AG20443 (cell line): ENCODE results near the gene SRRM3.
"Not testable (repeated sequence)": the region's sequence is repeated elsewhere in the genome, so short reads cannot be mapped to it uniquely, and the experiment has no call there.

Experiments used
- DNase-seq: peaks from one replicate; pipeline ENCODE4 v3.0.0; 2012; ENCODE audit warnings: low spot score, mixed read lengths

The SRRM3 gene

GRCh38 chr7:76291351-76292212 is 89.9 kb downstream of the SRRM3 start:
- DNase-seq: peak; percentile 91

DNA sequence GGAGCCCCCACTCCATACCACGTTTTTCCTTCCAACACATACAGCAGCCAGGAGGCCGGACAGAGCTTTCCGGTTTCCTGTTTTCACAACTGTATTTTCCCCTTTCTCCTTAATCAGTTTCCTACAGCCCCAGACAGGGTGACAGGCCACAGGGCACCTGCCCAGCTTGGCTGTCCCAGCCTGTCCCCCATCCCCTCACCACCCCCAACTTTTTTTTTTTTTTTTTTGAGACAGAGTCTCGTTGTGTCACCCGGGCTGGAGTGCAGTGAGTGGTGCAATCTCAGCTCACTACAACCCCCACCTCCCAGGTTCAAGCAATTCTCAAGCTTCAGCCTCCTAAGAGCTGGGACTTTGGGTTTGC is 90.5 kb downstream of the SRRM3 start:
- no peak for DNase-seq

GRCh38 chr7:76292911-76293310 is 91.2 kb downstream of the SRRM3 start:
- not testable (repeated sequence) for DNase-seq

DNA sequence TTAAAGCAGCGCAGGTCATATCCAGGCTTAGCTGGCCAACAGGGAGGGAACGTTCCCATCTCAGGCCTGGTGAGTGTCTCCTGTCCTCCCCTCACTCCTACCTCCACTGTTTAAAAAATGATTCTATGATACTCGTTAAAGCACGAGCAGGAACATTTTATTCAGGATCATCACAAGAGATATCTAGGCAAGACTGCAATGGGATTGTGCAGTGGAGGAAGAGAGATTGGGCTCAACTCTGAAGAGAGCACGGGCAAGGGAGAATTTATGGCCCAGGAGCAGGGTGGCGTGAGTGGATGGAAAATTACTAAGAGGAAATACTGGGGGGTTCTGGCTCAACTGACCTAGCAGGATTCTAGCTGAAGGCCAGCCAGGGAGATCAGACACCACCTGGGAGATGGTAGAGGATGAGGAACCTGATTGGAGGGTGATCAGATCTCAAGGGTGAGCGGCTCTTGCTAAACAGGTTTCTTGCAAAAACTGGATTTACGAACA is 91.8 kb downstream of the SRRM3 start:
- no peak for DNase-seq

DNA sequence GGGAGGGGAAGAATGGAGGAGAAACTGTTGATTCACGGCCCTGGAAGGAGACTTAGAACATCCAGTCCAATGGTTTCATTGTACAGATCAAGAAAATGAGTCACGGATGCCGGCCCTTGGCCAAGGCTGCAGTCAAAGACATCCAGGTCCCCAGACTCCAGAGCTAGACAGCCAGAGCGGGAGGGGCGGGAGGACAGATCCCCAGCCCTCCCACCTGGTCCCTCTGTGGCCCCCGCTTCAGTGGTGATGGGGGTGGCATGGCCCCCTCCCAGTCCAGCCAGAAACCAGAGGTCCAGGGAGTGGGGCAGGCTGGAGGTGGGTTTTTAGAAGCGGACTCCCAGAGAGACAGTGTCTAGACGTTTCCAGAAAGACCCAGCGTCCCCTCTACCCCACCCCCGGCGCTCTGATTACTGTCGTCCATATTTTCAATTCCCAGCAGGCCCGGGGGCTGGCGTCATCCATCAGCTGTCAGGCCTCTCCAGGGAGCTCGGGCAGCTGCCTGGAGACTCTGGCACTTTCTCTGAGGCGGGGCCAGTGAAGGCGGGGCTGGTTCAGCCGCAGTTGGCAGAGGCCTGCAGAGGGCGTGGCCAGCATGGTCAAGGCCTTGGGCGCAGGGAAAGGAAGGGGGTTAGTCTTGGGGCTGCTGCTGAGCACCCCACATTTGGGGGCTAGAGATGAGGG is 92.8 kb downstream of the SRRM3 start:
- DNase-seq: peak; percentile 85

DNA sequence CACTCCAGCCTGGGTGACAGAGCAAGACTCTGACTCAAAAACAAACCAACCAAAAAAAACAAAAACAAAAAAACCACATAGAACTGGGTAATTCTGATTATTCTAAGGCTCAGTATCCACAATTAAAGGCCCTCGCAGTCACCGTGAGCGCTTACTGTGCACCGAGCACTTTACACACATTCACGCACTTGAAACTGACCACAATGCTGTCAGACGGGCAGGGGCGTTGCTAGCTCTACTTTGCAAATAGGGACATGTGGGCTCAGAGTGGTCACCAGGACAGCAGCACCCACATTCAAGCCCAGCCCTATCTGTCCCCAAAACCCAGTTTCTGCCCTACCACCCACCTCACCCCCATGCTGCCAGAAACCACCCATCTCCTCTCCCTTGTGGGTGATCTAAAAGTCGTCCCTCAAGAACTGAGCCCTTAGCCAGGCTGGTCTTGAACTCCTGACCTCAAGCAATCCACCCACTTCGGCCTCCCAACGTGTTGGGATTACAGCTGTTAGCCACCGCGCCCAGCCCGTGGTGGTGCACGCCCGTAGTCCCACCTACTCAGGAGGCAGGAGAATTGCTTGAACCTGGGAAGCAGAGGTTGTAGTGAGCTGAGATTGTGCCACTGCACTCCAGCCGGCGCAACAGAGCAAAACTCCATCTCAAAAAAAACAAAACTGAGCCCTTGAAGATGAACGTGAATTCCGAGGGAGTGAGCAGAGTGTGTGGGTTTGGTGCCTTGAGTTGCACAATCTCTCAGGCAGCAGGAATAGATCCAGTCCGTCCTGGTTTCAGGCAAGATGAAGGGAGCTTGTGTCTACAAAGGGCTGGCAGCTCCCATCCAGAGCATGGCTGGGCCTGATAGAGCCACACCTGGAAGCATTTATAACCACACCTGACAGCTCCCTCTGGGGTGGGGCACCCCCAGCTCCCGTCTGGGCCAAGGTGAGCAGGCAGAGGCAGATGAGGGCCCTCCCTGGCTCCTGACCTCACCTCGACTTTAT is 95.3 kb downstream of the SRRM3 start:
- DNase-seq: peak; percentile 76

GRCh38 chr7:76300166-76300731 is 98.6 kb downstream of the SRRM3 start:
- no peak for DNase-seq

- no peak for DNase-seq
Measured at GRCh38 chr7:76301000-76301399, 99.3 kb downstream of the SRRM3 start.

- DNase-seq: peak; percentile 92
Measured at GRCh38 chr7:76302347-76303201, 100.9 kb downstream of the SRRM3 start, which contains the start of gene HSPB1. HSPB1 (plus strand) TSS chr7:76302673; CDS start chr7:76302713, 40 bp downstream.

DNA sequence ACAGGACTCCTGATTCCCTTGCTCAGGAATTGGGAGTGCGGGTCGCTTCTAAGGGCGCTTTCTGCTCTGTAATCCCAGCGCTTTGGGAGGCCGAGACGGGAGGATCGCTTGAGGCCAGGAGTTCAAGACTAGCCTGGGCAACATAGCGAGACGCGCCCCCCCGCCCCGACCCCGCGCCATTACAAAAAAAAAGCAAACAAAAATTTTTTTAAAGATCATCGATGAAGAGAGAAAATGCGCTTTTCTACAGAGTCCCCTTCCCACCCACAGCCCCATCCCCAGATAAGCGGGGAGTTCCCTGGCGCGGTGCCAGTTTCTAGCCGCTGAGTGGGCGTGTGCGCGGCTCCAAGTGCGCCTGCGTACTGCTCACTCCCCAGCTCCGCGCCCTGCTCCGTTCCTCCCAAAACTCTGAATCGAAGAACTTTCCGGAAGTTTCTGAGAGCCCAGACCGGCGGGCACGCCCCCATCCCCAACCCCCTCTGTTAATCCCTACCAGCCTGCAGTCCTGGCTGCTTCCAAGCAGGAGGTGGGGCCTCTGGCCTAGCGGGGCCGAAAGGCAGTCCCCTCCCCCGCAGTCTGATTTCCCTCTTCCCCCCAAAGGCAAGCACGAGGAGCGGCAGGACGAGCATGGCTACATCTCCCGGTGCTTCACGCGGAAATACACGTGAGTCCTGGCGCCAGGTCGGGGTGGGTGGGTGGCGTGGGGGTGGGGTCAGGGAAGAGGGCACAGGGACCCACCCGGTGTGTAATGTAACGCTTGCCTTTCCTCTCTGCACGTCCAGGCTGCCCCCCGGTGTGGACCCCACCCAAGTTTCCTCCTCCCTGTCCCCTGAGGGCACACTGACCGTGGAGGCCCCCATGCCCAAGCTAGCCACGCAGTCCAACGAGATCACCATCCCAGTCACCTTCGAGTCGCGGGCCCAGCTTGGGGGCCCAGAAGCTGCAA is 101.8 kb downstream of the SRRM3 start:
- peak; percentile 95 for DNase-seq

DNA sequence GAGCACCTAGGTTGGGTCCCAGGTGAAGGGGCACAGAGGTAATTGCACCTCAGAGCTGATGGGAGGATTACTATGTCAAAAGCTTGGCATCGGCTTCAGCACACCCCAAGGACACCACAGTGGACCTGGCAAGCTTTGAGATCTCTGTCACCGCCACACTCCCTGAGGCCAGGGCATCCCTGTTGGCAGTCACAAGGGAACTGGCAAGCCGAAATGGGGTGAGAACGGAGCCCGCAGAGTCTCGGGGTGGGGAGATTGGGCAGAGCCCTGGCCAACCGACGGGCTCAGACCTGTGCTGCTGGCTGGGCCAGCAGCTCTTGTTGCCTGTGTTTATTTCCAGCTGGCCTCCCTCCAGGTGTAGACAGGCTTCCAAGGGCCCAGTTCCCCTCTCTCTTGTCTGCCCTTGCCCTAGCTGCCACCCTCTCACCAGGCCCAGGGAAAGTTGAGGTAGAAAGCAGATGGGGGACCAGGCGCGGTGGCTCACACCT is 103.2 kb downstream of the SRRM3 start:
- no peak for DNase-seq

DNA sequence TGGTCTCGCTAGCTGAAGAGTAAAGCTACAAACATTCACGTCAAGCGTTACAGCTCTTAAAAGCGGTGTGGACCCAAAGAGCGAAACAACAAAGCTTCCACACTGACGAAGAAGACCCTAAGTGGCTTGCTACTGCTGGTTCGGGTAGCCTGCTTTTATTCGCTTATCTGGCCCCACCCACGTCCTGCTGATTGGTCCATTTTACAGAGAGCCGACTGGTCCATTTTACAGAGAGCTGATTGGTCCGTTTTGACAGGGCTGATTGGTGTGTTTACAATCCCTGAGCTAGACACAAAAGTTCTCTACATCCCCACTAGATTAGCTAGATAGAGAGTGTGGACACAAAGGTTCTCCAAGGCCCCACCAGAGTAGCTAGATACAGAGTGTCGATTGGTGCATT is 107.2 kb downstream of the SRRM3 start:
- DNase-seq: not testable (repeated sequence)

GRCh38 chr7:76309341-76310101 is 107.8 kb downstream of the SRRM3 start:
- DNase-seq: not testable (repeated sequence)

DNA sequence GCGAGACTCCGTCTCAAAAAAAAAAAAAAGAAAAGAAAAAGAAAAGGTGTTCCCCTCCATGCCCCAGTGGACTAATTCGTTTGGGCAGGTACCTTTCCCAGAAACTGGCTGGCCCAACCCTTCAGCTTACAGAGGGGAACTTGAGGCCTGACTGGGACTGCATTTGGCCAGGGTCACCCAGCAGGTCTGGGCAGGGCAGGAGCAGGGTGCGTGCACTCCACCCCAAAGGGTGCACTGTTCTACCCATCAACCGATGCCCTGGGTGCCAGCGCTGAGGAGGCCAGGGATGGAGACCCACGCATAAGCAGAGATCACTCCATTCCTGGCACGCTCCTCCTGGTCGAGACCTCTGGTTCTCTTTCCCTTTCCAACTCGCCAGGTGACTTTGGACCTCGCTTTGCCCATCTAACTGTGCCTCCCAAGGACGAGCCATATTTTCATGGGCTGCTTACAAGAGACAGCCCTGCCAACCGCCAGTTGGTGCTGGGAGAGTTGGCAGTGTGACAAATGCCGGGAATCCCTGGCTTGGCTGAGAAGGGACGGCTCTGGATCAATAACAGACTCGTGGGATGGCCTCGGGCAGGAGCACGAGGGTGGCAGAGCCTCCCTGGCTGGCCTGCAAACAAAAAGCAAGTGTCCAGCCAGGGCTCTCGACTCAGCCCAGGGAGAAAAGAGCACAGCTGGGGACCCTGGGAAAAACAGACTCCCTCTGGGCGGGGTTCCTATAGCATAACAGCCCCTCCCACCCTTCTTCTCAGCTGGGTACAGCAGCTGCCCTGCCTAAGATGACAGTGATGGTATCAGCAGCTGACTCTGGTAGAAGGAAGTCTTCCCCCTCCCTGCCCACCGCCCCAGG is 108.6 kb downstream of the SRRM3 start:
- DNase-seq: no peak

- DNase-seq: not testable (repeated sequence)
Measured at GRCh38 chr7:76311838-76312237, 110.1 kb downstream of the SRRM3 start.

GRCh38 chr7:76314042-76314721 is 112.5 kb downstream of the SRRM3 start:
- peak; percentile 92 for DNase-seq

DNA sequence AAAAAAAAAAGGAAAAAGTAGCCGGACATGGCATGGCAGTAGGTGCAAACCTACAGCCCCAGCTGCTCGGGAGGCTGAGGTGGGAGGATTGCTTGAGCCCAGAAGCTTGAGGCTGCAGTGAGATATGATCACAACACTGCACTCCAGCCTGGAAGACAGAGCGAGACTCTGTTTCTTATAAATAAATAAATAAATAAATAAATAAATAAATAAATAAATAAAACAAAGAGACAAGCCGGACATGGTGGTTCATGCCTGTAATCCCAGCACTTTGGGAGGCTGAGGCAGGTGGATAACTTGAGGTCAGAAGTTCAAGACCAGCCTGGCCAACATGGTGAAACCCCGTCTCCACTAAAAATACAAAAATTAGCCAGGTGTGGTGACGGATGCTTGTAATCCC is 113.0 kb downstream of the SRRM3 start:
- DNase-seq: not testable (repeated sequence)
